ENCODE measurements around the gene HTR1D. TPM values are rescaled to one million over a fixed set of nuclear protein-coding genes. Genes with fewer than 3 reads are reported as not detected.
"Not testable (repeated sequence)": the region's sequence is repeated elsewhere in the genome, so short reads cannot be mapped to it uniquely, and the experiment has no call there.

HTR1D gene
- polyA plus RNA-seq, 2 of the 4 experiments (the other 2 are of a cell fraction): 8.5 to 11.4 TPM

DNA sequence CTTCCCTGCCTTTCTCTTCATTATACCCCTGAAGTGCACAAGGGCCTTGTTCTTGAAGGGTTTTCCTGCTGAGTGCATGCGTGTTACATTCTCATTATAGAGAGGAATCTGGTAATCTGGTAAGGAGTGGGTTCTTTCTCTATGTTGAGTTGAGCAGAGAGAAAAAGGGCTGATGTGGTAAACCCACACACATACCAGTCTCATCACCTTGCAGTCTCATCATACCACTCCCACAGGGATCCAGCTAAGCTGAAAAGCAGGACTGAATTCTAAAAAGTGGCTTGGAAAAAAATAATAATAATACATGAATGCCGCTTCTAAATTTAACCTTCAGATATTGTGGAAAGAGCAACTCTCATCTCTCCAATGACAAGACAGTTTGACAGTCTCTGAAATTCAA is 10.5 kb upstream of the HTR1D start:
- no peak overlapping the region for H3K4me2 ChIP-seq
- DNase-seq (ENCODE audit: low read depth in 1 of 2, low spot score in 1 of 2) (no peak), FAIRE-seq (no peak), ATAC-seq (no peak)
- peaks cover 11% of the 10 kb centered on the region for H3K4me1 ChIP-seq
- WGBS (ENCODE audit: missing lambda C conversion rate): 92% methylated on average over 2 of the region's 2 CpGs
- no peak overlapping the region for H3K4me3 ChIP-seq
- H3K27ac ChIP-seq: no peak overlapping the region; a peak in 1 of 6 replicates
- no peaks in the 10 kb centered on the region for H3K9me3 ChIP-seq
- ChIA-PET POLR2A (no interaction called here), CTCF (interaction anchor here (1.0 to 1.2 kb wide), 3 partner anchors 11 to 24 kb away, joined by 3 read pairs; partner anchors contain the start of gene HTR1D)
- TF ChIP-seq MYC (IDR thresholded peaks at IDR 0.05; ENCODE audit: borderline replicate concordance, low read length): no peak

DNA sequence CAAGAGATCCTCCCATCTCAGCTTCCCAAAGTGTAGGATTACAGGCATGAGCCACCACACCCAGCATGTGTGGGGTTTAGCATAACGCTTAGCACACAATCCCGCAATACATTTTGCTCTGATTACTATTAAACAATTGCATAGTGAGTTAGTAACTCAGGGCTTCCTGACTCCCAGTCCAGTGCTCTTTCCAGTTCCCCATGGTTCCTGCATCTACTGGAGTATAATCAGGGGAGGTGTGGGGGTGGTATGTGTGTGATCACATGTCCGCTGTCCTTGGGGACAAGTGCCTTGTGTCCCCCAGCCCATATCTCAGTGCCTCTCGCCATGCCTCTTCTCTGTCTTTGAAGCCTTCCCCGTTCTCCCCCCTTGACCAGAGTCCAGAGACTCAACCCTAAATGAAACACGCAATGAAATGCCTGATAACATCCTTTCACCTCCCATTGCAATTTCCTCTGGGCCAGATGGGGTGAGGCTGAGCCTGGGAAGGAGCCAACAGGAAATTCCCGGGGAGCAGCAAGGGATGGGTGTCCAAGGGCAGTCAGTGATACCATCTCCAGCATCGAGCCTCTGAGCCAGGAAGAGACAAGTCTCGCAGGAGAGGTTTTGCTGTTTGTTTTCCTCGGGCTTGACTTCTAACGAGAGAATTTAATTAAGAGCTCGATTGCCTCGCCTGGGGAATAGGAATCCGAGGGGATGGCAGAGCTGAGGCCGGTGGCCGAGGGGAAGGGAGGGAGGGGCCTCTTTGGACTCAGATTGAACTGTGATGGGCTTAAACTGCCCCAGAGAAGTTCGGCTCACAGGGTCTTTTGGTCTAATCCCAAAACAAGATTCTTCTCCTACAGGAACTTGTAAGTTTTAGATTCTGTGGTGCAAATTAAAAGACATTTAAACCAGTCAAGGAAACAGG is 7.7 kb upstream of the HTR1D start:
- H3K27ac ChIP-seq: peak overlapping the region; percentile 54 to 72
- no peak for DNase-seq (ENCODE audit: low read depth in 1 of 2, low spot score in 1 of 2)
- WGBS (ENCODE audit: missing lambda C conversion rate): 55% methylated on average over 17 of the region's 17 CpGs

DNA sequence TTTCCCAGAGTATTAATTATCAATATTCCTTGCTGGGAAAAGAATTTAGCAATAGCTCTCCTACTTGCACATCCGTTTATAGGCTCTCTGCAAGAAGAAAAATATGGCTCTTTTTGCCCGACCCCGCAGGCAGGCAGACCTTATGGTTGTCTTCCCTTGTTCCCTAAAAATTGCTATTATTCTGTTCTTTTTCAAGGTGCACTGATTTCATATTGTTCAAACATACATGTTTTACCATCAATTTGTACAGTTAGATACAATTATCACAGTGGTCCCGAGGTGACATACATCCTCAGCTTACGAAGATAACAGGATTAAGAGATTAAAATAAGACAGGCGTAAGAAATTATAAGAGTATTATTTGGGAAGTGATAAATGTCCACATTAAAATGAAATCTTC is 6.7 kb upstream of the HTR1D start:
- ATAC-seq; POLR2A ChIA-PET; H3K9me3 ChIP-seq; H3K4me2 ChIP-seq; FAIRE-seq; H3K4me3 ChIP-seq; H3K27ac ChIP-seq; DNase-seq (ENCODE audit: low read depth in 1 of 2, low spot score in 1 of 2): not testable (repeated sequence)
- CTCF ChIA-PET: interaction anchor here (1.6 kb wide), 1 partner anchor 40 kb away, joined by 4 read pairs; no protein-coding TSS in a partner anchor
- peaks cover 16% of the 10 kb centered on the region for H3K4me1 ChIP-seq
- WGBS (ENCODE audit: missing lambda C conversion rate): 85% methylated on average over 6 of the region's 6 CpGs

More for the DNA sequence above, 7.7 kb upstream of the HTR1D start:
- peak in 1 of 2 experiments; percentile 75; a peak in 3 of 6 replicates for ATAC-seq
- Histone ChIP-seq H3K9me3 (no peaks in the 10 kb centered on the region), H3K4me2 (peak overlapping the region; percentile 44), H3K4me3 (no peak overlapping the region), H3K4me1 (peaks cover 16% of the 10 kb centered on the region)
- ChIA-PET POLR2A (no interaction called here), CTCF (interaction anchor here (1.0 to 1.6 kb wide), 2 partner anchors 9 to 41 kb away, joined by 4 to 5 read pairs; no protein-coding TSS in a partner anchor)
- no peak for FAIRE-seq
- TF ChIP-seq GATA3 (IDR thresholded peaks at IDR 0.05; ENCODE audit: borderline replicate concordance) (peak; percentile 20; the same call in 1 of the 2 replicates), EHF (CRISPR knock-in tag; IDR thresholded peaks at IDR 0.05) (no peak)

DNA sequence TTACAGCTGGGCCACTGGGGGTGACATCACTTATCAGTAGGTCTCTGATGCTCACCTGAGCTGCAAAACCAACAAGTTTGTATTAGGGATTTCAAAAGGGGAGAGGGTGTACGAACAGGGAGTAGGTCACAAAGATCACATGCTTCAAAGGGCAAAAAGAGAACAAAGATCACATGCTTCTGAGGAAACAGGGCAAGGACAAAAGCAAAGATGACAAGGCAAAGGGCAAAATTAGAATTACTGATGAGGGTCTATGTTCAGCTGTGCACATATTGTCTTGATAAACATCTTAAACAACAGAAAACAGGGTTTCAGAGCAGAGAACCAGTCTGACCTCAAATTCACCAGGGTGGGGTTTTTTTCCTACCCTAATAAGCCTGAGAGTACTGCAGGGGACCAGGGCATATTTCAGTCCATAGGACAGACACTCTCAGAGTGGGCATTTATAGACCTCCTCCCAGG is 6.2 kb upstream of the HTR1D start:
- POLR2A ChIA-PET; DNase-seq (ENCODE audit: low read depth in 1 of 2, low spot score in 1 of 2); H3K4me3 ChIP-seq; H3K4me2 ChIP-seq; FAIRE-seq; H3K9me3 ChIP-seq; ATAC-seq: not testable (repeated sequence)
- H3K27ac ChIP-seq: peak overlapping the region; percentile 13 to 49; a peak in 1 of 6 replicates
- WGBS (ENCODE audit: missing lambda C conversion rate): 43% methylated on average over 1 of the region's 1 CpG
- CTCF ChIA-PET: interaction anchor here (0.8 to 3.5 kb wide), 4 partner anchors 8 to 305 kb away, joined by 3 to 13 read pairs (median 8); no protein-coding TSS in a partner anchor
- peaks cover 16% of the 10 kb centered on the region for H3K4me1 ChIP-seq

DNA sequence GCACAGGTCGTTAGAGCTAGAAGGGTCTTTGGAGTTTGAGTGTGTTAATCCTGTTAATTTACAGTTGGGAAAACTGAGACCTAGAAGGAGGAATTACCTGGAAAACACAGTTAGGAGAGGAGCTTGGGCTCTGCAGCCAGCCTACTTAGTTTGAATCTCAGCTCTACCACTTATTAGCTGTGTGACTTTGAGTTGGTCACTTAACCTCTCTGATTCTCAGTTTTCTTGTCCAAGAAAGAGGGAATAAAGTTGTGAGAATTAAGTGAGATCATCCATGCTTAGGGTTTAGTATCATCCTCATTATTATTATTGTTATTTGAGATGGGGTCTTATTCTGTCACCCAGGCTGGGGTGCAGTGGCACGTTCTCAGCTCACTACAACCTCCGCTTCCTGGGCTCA is 5.4 kb upstream of the HTR1D start:
- ATAC-seq (no peak), FAIRE-seq (no peak), DNase-seq (ENCODE audit: low read depth in 1 of 2, low spot score in 1 of 2) (no peak)
- TF ChIP-seq ZNF302 (CRISPR knock-in tag; IDR thresholded peaks at IDR 0.05) (no peak), ZFP36 (IDR thresholded peaks at IDR 0.05; ENCODE audit: borderline replicate concordance, partially characterized antibody) (peak; percentile 32)
- Histone ChIP-seq H3K9me3 (no peaks in the 10 kb centered on the region), H3K4me2 (no peak overlapping the region), H3K4me1 (peaks cover 20% of the 10 kb centered on the region), H3K27ac (no peak overlapping the region; a peak in 2 of 6 replicates), H3K4me3 (no peak overlapping the region)
- ChIA-PET CTCF (interaction anchor here (0.6 to 3.5 kb wide), 6 partner anchors 8 to 306 kb away, joined by 3 to 13 read pairs (median 6); no protein-coding TSS in a partner anchor), POLR2A (no interaction called here)
- 90% methylated on average over 3 of the region's 3 CpGs for WGBS (ENCODE audit: missing lambda C conversion rate)

DNA sequence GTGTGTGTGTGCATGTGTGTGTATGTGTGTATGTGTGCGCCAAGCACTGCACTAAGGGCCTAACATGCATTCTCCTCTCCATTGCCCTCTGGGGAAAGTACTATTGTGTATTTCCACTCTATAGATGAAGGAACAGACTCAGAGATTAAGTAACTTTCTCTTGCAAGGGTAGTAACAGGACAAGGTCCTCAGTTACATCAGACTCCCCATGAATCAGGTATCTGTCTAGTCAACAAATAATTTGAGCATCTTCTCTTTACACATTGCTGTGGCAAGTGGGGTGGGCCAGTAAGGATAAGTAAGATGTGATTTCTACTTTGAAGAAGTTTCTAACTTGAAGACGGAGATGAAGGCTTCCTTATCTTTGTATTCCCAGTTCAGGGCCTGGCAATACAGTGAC is 5.0 kb upstream of the HTR1D start:
- FAIRE-seq (no peak), DNase-seq (ENCODE audit: low read depth in 1 of 2, low spot score in 1 of 2) (no peak), ATAC-seq (no peak)
- Histone ChIP-seq H3K9me3 (no peaks in the 10 kb centered on the region), H3K4me2 (no peak overlapping the region), H3K4me1 (peaks cover 21% of the 10 kb centered on the region), H3K4me3 (no peak overlapping the region), H3K27ac (peak overlapping the region in 1 of 2 experiments; percentile 44; a peak in 4 of 6 replicates)
- ChIA-PET POLR2A (no interaction called here), CTCF (interaction anchor here (0.6 to 3.5 kb wide), 7 partner anchors 9 to 124 kb away, joined by 3 to 13 read pairs (median 9); no protein-coding TSS in a partner anchor)
- TF ChIP-seq EHMT2 (IDR thresholded peaks at IDR 0.05; ENCODE audit: low read depth) (no peak), MAFK (IDR thresholded peaks at IDR 0.05; ENCODE audit: partially characterized antibody) (peak; percentile 23)
- WGBS (ENCODE audit: missing lambda C conversion rate): 95% methylated on average over 2 of the region's 2 CpGs
